Measurements from ENCODE around the gene UGT1A7.

Gene UGT1A7

GRCh38 chr2:233761040-233761769 lies 79.5 kb downstream of the UGT1A7 start:
- no peak overlapping the region for H3K4me3 ChIP-seq (ENCODE audit: low read depth in 1 of 2, low read length in 2 of 2)
- H3K79me2 ChIP-seq (ENCODE audit: insufficient read depth, low read length): no peaks in the 10 kb centered on the region
- no peaks in the 10 kb centered on the region for H3K36me3 ChIP-seq (ENCODE audit: insufficient read depth, low read length)
- DNase-seq (no peak), ATAC-seq (ENCODE audit: insufficient read depth, low read depth) (no peak)
- H3K9ac ChIP-seq (ENCODE audit: low read depth, low read length): no peak overlapping the region
- no peaks in the 10 kb centered on the region for H4K20me1 ChIP-seq (ENCODE audit: insufficient read depth, low read length)
- peaks cover 10% of the 10 kb centered on the region for H3K27me3 ChIP-seq (ENCODE audit: insufficient read depth, low read length, poor library complexity)
- no peaks in the 10 kb centered on the region for H3K9me3 ChIP-seq (ENCODE audit: insufficient read depth, low read length, severe bottlenecking)
- no peak overlapping the region for H3K27ac ChIP-seq (ENCODE audit: low read length)
- H2AFZ ChIP-seq (ENCODE audit: low read depth, low read length): no peak overlapping the region
- no peak overlapping the region for H3K4me2 ChIP-seq (ENCODE audit: insufficient read depth, low read length)
- TF ChIP-seq EZH2 (IDR thresholded peaks at IDR 0.05; ENCODE audit: borderline replicate concordance, low read depth, low read length, severe bottlenecking): no peak
- TF ChIP-seq CTCF (IDR thresholded peaks at IDR 0.05; ENCODE audit: borderline replicate concordance, extremely low read depth, low read length, poor library complexity, severe bottlenecking): no peak
- no peaks in the 10 kb centered on the region for H3K4me1 ChIP-seq (ENCODE audit: insufficient read depth, low read length)

- Histone ChIP-seq H3K27me3 (ENCODE audit: insufficient read depth, low read length, poor library complexity) (peaks cover 10% of the 10 kb centered on the region), H3K4me1 (ENCODE audit: insufficient read depth, low read length) (no peaks in the 10 kb centered on the region), H3K79me2 (ENCODE audit: insufficient read depth, low read length) (no peaks in the 10 kb centered on the region), H3K27ac (ENCODE audit: low read length) (no peak overlapping the region), H3K4me3 (ENCODE audit: low read depth in 1 of 2, low read length in 2 of 2) (no peak overlapping the region), H3K36me3 (ENCODE audit: insufficient read depth, low read length) (no peaks in the 10 kb centered on the region), H3K9ac (ENCODE audit: low read depth, low read length) (no peak overlapping the region), H3K4me2 (ENCODE audit: insufficient read depth, low read length) (no peak overlapping the region), H3K9me3 (ENCODE audit: insufficient read depth, low read length, severe bottlenecking) (no peaks in the 10 kb centered on the region), H4K20me1 (ENCODE audit: insufficient read depth, low read length) (no peaks in the 10 kb centered on the region), H2AFZ (ENCODE audit: low read depth, low read length) (no peak overlapping the region)
- TF ChIP-seq CTCF (IDR thresholded peaks at IDR 0.05; ENCODE audit: borderline replicate concordance, extremely low read depth, low read length, poor library complexity, severe bottlenecking) (no peak), EZH2 (IDR thresholded peaks at IDR 0.05; ENCODE audit: borderline replicate concordance, low read depth, low read length, severe bottlenecking) (no peak)
- no peak for ATAC-seq (ENCODE audit: insufficient read depth, low read depth)
- DNase-seq: no peak
These were observed 82.6 kb downstream of the UGT1A7 start for GRCh38 chr2:233764264-233764663.

DNA sequence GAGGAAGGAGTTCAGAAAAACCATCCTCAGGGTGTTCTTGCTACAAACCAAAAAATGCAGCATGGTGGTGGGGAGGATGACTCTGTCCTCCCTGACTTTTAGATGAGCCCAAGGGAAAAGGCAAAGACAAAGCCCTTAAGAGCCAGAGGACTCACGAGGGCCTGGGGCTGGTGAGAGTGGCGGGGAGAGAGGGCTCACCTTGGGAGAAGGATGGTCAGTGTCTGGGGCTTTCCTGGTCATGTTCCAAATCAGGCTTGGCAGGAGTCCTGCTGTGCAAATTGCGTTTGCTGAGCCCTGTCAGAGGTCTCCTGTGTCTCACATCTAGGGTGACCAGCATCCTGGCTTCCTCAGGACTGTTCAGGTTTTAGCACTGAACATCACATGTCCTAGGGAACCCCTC lies 83.1 kb downstream of the UGT1A7 start:
- TF ChIP-seq EZH2 (IDR thresholded peaks at IDR 0.05; ENCODE audit: borderline replicate concordance, low read depth, low read length, severe bottlenecking): no peak
- no peak for TF ChIP-seq CTCF (IDR thresholded peaks at IDR 0.05; ENCODE audit: borderline replicate concordance, extremely low read depth, low read length, poor library complexity, severe bottlenecking)
- H3K79me2 ChIP-seq (ENCODE audit: insufficient read depth, low read length): no peaks in the 10 kb centered on the region
- H3K27ac ChIP-seq (ENCODE audit: low read length): no peak overlapping the region
- H4K20me1 ChIP-seq (ENCODE audit: insufficient read depth, low read length): no peaks in the 10 kb centered on the region
- DNase-seq: no peak
- no peak overlapping the region for H3K4me2 ChIP-seq (ENCODE audit: insufficient read depth, low read length)
- no peaks in the 10 kb centered on the region for H3K36me3 ChIP-seq (ENCODE audit: insufficient read depth, low read length)
- no peak overlapping the region for H2AFZ ChIP-seq (ENCODE audit: low read depth, low read length)
- no peak overlapping the region for H3K9ac ChIP-seq (ENCODE audit: low read depth, low read length)
- ATAC-seq (ENCODE audit: insufficient read depth, low read depth): no peak
- no peak overlapping the region for H3K4me3 ChIP-seq (ENCODE audit: low read depth in 1 of 2, low read length in 2 of 2)
- H3K27me3 ChIP-seq (ENCODE audit: insufficient read depth, low read length, poor library complexity): peaks cover 10% of the 10 kb centered on the region
- no peaks in the 10 kb centered on the region for H3K4me1 ChIP-seq (ENCODE audit: insufficient read depth, low read length)
- no peaks in the 10 kb centered on the region for H3K9me3 ChIP-seq (ENCODE audit: insufficient read depth, low read length, severe bottlenecking)

All from DND-41 (cell line).